ENCODE results near the gene VCAN. TPM values are rescaled to one million over a fixed set of nuclear protein-coding genes. Genes with fewer than 3 reads are reported as not detected.

Gene VCAN
- total RNA-seq, 4 donors from 2014 or later, result 10.5 to 40.4 (median 16.6) TPM

DNA sequence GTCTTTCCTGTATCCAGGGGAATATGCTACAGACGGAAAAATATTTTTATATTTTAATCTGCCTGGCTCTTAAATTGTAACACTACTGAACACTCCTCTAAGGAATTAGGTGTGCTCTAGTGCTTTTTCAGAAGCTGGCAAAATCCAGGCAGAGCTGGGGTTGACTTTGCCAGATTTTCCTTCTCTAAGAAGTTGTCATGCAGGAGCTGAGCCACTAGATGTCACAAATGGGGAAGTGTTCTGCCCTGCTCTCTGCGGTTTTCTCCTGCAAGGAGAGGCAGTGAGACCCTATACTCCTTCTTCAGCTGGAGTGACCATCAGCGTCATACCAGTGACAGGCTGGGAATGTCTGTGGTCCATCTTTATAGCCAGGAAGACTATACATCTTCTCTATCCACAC is 136.6 kb downstream of the VCAN start:
- H3K9me3 ChIP-seq, result no peaks in the 10 kb centered on the region
- H3K36me3 ChIP-seq, result no peaks in the 10 kb centered on the region
- TF ChIP-seq, protein P1, sequence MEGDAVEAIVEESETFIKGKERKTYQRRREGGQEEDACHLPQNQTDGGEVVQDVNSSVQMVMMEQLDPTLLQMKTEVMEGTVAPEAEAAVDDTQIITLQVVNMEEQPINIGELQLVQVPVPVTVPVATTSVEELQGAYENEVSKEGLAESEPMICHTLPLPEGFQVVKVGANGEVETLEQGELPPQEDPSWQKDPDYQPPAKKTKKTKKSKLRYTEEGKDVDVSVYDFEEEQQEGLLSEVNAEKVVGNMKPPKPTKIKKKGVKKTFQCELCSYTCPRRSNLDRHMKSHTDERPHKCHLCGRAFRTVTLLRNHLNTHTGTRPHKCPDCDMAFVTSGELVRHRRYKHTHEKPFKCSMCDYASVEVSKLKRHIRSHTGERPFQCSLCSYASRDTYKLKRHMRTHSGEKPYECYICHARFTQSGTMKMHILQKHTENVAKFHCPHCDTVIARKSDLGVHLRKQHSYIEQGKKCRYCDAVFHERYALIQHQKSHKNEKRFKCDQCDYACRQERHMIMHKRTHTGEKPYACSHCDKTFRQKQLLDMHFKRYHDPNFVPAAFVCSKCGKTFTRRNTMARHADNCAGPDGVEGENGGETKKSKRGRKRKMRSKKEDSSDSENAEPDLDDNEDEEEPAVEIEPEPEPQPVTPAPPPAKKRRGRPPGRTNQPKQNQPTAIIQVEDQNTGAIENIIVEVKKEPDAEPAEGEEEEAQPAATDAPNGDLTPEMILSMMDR (IDR thresholded peaks at IDR 0.05), result peak in 3 of 6 experiments; percentile 10 to 30 (median 28)
- no peak for TF ChIP-seq POLR2A (IDR thresholded peaks at IDR 0.05)
- no peak for DNase-seq
- H3K27ac ChIP-seq, result no peak overlapping the region
- no peak overlapping the region for H3K4me3 ChIP-seq
- H3K27me3 ChIP-seq, result no peaks in the 10 kb centered on the region
- H3K4me1 ChIP-seq, result no peaks in the 10 kb centered on the region

DNA sequence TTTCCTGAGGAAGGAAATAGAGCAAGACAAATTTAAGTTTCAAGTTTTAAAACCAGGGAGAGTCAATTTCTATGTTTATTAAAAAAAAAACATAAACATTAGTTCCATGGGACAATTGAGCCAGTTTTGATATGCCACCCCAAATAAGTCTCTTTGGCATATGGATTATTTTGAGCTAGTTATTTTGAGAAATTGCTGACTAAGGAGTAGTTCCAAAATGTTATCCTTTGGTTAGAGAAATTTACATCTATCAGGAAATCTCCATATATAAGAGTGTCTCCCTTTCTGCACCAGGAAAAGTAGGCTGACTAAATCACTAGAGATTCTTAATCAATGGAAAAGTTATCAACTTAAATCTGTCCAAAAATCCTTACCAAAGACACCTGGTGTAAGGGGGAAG is 143.3 kb downstream of the VCAN start:
- Histone ChIP-seq H3K9me3 (no peaks in the 10 kb centered on the region), H3K27me3 (no peaks in the 10 kb centered on the region), H3K4me1 (no peaks in the 10 kb centered on the region), H3K36me3 (no peaks in the 10 kb centered on the region), H3K27ac (no peak overlapping the region), H3K4me3 (no peak overlapping the region)
- no peak for DNase-seq
- TF ChIP-seq, protein P1 (IDR thresholded peaks at IDR 0.05), result no peak
- TF ChIP-seq POLR2A (IDR thresholded peaks at IDR 0.05), result no peak

DNA sequence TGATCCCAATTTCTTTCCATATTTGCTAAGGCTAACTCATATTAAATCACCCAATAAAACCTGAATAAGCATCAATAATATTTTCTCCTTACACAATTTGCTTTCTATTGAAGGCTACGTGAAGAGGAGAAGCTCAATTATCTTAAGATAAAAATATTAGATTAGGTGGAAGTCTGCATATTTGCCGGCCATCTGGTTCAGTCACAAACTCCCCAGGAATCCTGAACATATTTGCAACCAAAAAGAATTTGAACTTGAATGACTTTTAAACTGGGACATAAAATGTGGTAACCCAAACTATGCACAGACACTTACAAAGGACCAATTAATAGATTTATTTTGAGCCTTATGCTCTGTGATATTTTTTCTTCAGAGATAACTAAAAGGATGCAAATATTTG is 156.8 kb downstream of the VCAN start:
- no peaks in the 10 kb centered on the region for H3K27me3 ChIP-seq
- no peak overlapping the region for H3K4me3 ChIP-seq
- TF ChIP-seq, protein P1 (IDR thresholded peaks at IDR 0.05), result no peak
- no peak for TF ChIP-seq POLR2A (IDR thresholded peaks at IDR 0.05)
- no peaks in the 10 kb centered on the region for H3K9me3 ChIP-seq
- DNase-seq, result no peak
- no peaks in the 10 kb centered on the region for H3K36me3 ChIP-seq
- no peak overlapping the region for H3K27ac ChIP-seq
- no peaks in the 10 kb centered on the region for H3K4me1 ChIP-seq

Other genes with a start within 250 kb of the VCAN start
- gene HAPLN1, start 249.1 kb downstream of the VCAN start, total RNA-seq, result 1 to 10 TPM in 1 of 4 donors, under 1 TPM in 2, not detected in 1; 0.13 to 1.7 (median 0.70) TPM

Data from Peyer's patch (tissue), 4 donors.